H1 (cell line): ENCODE results near the gene TMEM89. TPM values are rescaled to one million over a fixed set of nuclear protein-coding genes. Genes with fewer than 3 reads are reported as not detected.

Source experiments
- CTCF ChIA-PET: fragments of 300-600 bp; sonication (Branson Sonifier 250); formaldehyde crosslinking; loops from one replicate; lab custom pipeline; 2021; ENCODE audit not compliant: partially characterized antibody; lab: Charles Lee
- POLR2A ChIA-PET: fragments of 300-600 bp; sonication (Branson Sonifier 250); formaldehyde crosslinking; loops from one replicate; lab custom pipeline; 2021; ENCODE audit warnings: inconsistent platforms; ENCODE audit not compliant: partially characterized antibody; lab: Charles Lee
- DNase-seq, 2 experiments: peaks; one replicate each; pipeline versions ENCODE4 v3.0.0 to v3.0.0-alpha.2; 2010 to 2022; ENCODE audit warnings: low spot score in 2 of 2, low read depth in 1 of 2, mixed read lengths in 1 of 2
- FAIRE-seq: peaks from 2 replicates; lab custom pipeline; 2011; peaks lifted over from hg19 to GRCh38; lab: Jason Lieb, UNC
- H2AFZ ChIP-seq: 2 replicates; pipeline ENCODE4 v1.8.1; 2012; ENCODE audit warnings: low read length, inconsistent platforms
- H2AK5ac ChIP-seq: 2 replicates; pipeline ENCODE4 v1.6.1; 2013; ENCODE audit warnings: low read depth, low read length
- H2BK120ac ChIP-seq: replicated peaks from 2 replicates; pipeline ENCODE3; 2013; ENCODE audit warnings: low read depth, low read length, inconsistent platforms
- H2BK12ac ChIP-seq: 2 replicates; pipeline ENCODE4 v1.6.1; 2013; ENCODE audit warnings: low read depth, low read length
- H2BK15ac ChIP-seq: 2 replicates; pipeline ENCODE4 v1.6.1; 2013; ENCODE audit warnings: low read length
- H2BK20ac ChIP-seq: 2 replicates; pipeline ENCODE4 v1.6.1; 2013; ENCODE audit warnings: low read length
- H2BK5ac ChIP-seq: 2 replicates; pipeline ENCODE4 v1.6.1; 2013; ENCODE audit warnings: low read depth, low read length
- H3K14ac ChIP-seq: 2 replicates; pipeline ENCODE4 v1.6.1; 2013; ENCODE audit warnings: inconsistent platforms; ENCODE audit not compliant: insufficient read length
- H3K18ac ChIP-seq: 2 replicates; pipeline ENCODE4 v1.6.1; 2013; ENCODE audit warnings: low read length; ENCODE audit errors: extremely low read depth
- H3K23ac ChIP-seq: 2 replicates; pipeline ENCODE4 v1.6.1; 2013; ENCODE audit warnings: inconsistent platforms; ENCODE audit not compliant: insufficient read length
- H3K23me2 ChIP-seq: 2 replicates; pipeline ENCODE4 v1.6.1; 2013; ENCODE audit warnings: low read depth, low read length
- H3K27ac ChIP-seq: 2 replicates; pipeline ENCODE4 v1.6.1; 2011; ENCODE audit warnings: low read depth, low read length, inconsistent platforms
- H3K27me3 ChIP-seq, 4 experiments: replicated peaks in 1 of 4; 1 replicate in 1 of 4; 2 replicates in 3 of 4; pipeline versions ENCODE4 v1.6.1 to v1.8.1; 2011 to 2013; ENCODE audit warnings: low read length in 3 of 4, mild to moderate bottlenecking in 3 of 4, inconsistent platforms in 2 of 4, mixed read lengths in 2 of 4, moderate library complexity in 1 of 4; ENCODE audit not compliant: control insufficient read depth in 3 of 4, insufficient read depth in 3 of 4; ENCODE audit errors: extremely low read depth in 1 of 4
- H3K36me3 ChIP-seq, 4 experiments: 2 replicates each; pipeline versions ENCODE4 v1.6.1 to v1.8.1; 2011 to 2013; ENCODE audit warnings: mild to moderate bottlenecking in 4 of 4, low read length in 3 of 4, moderate library complexity in 2 of 4, control low read depth in 1 of 4, inconsistent platforms in 1 of 4; ENCODE audit not compliant: insufficient read depth in 4 of 4, control insufficient read depth in 2 of 4
- H3K4ac ChIP-seq: replicated peaks from 2 replicates; pipeline ENCODE3; 2013; ENCODE audit warnings: low read length, low read depth, mixed read lengths, inconsistent platforms; ENCODE audit not compliant: insufficient read length
- H3K4me1 ChIP-seq, 4 experiments: replicated peaks in 1 of 4; 1 replicate in 1 of 4; 2 replicates in 3 of 4; pipeline versions ENCODE4 v1.6.1 to v1.8.1; 2011 to 2013; ENCODE audit warnings: low read length in 3 of 4, inconsistent platforms in 2 of 4, mixed read lengths in 1 of 4; ENCODE audit not compliant: insufficient read depth in 4 of 4, control insufficient read depth in 3 of 4
- H3K4me2 ChIP-seq, 2 experiments: 2 replicates each; pipeline versions ENCODE4 v1.6.1 to v1.8.1; 2011 to 2013; ENCODE audit warnings: low read depth in 2 of 2, low read length in 2 of 2, control low read depth in 1 of 2, inconsistent platforms in 1 of 2, mild to moderate bottlenecking in 1 of 2; ENCODE audit not compliant: insufficient read depth in 1 of 2
- H3K4me3 ChIP-seq, 4 experiments: fragments of 200-600, 300-600 bp in 1 of 4; sonication (generic), shearing (Covaris generic), sonication (Bioruptor Twin) in 1 of 4; 2 replicates each; pipeline versions ENCODE4 v1.5.1 to v1.8.1; 2011 to 2016; ENCODE audit warnings: low read length in 4 of 4, low read depth in 3 of 4, control low read depth in 2 of 4, inconsistent platforms in 2 of 4, mild to moderate bottlenecking in 2 of 4, mixed read lengths in 1 of 4, moderate library complexity in 1 of 4; ENCODE audit not compliant: insufficient read depth in 2 of 4; ENCODE audit errors: extremely low read depth in 1 of 4
- H3K56ac ChIP-seq: replicated peaks from 2 replicates; pipeline ENCODE3; 2013; ENCODE audit warnings: low read depth, mild to moderate bottlenecking, mixed read lengths, low read length, inconsistent platforms; ENCODE audit not compliant: insufficient read length
- H3K79me1 ChIP-seq: 2 replicates; pipeline ENCODE4 v1.6.1; 2013; ENCODE audit warnings: low read depth, low read length, control low read depth
- H3K79me2 ChIP-seq, 2 experiments: 2 replicates each; pipeline versions ENCODE4 v1.6.1 to v1.8.1; 2012 to 2013; ENCODE audit warnings: low read length in 2 of 2, mild to moderate bottlenecking in 2 of 2, inconsistent platforms in 1 of 2; ENCODE audit not compliant: insufficient read depth in 2 of 2, control insufficient read depth in 1 of 2
- H3K9ac ChIP-seq, 4 experiments: replicated peaks in 1 of 4; 1 replicate in 1 of 4; 2 replicates in 3 of 4; pipeline versions ENCODE4 v1.6.1 to v1.8.1; 2011 to 2013; ENCODE audit warnings: low read depth in 3 of 4, low read length in 3 of 4, control low read depth in 2 of 4, mild to moderate bottlenecking in 2 of 4, moderate library complexity in 2 of 4, inconsistent platforms in 1 of 4; ENCODE audit errors: extremely low read depth in 1 of 4
- H3K9me3 ChIP-seq, 2 experiments: 2 replicates each; pipeline versions ENCODE4 v1.6.1 to v1.8.1; 2012 to 2013; ENCODE audit warnings: mild to moderate bottlenecking in 2 of 2, moderate library complexity in 2 of 2, control low read depth in 1 of 2, inconsistent platforms in 1 of 2, low read depth in 1 of 2, low read length in 1 of 2, mixed read lengths in 1 of 2; ENCODE audit not compliant: insufficient read depth in 2 of 2
- H4K20me1 ChIP-seq, 2 experiments: replicated peaks in 1 of 2; 2 replicates each; pipeline versions ENCODE3 to v1.8.1; 2011 to 2013; ENCODE audit warnings: inconsistent platforms in 2 of 2, low read length in 2 of 2, mild to moderate bottlenecking in 1 of 2; ENCODE audit not compliant: insufficient read depth in 2 of 2, control insufficient read depth in 1 of 2
- H4K5ac ChIP-seq: 2 replicates; pipeline ENCODE4 v1.6.1; 2013; ENCODE audit warnings: low read length, low read depth, mixed read lengths, inconsistent platforms; ENCODE audit not compliant: insufficient read length
- H4K8ac ChIP-seq: 2 replicates; pipeline ENCODE4 v1.8.0; 2013; ENCODE audit warnings: mild to moderate bottlenecking, moderate library complexity, low read length, inconsistent platforms; ENCODE audit not compliant: insufficient read depth; ENCODE audit errors: extremely low read depth
- H4K91ac ChIP-seq: replicated peaks from 2 replicates; pipeline ENCODE3; 2013; ENCODE audit warnings: low read length, mixed read lengths, inconsistent platforms; ENCODE audit not compliant: insufficient read length
- BCL11A ChIP-seq, 2 experiments: IDR thresholded peaks; one replicate each; pipeline ENCODE4 v1.6.1; 2011; ENCODE audit warnings: low read depth in 2 of 2, low read length in 2 of 2, mild to moderate bottlenecking in 2 of 2
- BRCA1 ChIP-seq: IDR thresholded peaks from 2 replicates; pipeline ENCODE4 v1.6.1; 2012; ENCODE audit warnings: low read depth, low read length, improper control_type of control experiment
- GABPA ChIP-seq: IDR thresholded peaks from 2 replicates; pipeline ENCODE4 v1.6.1; 2011; ENCODE audit warnings: mild to moderate bottlenecking, low read length, moderate library complexity, borderline replicate concordance; ENCODE audit not compliant: insufficient read depth
- GTF2F1 ChIP-seq: IDR thresholded peaks from 2 replicates; pipeline ENCODE4 v1.6.1; 2012; ENCODE audit warnings: low read depth, low read length, improper control_type of control experiment, borderline replicate concordance
- KDM4A ChIP-seq: IDR thresholded peaks from one replicate; pipeline ENCODE4 v1.7.1; 2012; ENCODE audit warnings: low read depth, mild to moderate bottlenecking, moderate library complexity, low read length, inconsistent platforms; ENCODE audit not compliant: severe bottlenecking
- POU5F1 ChIP-seq: IDR thresholded peaks from 2 replicates; pipeline ENCODE4 v1.6.1; 2011; ENCODE audit warnings: low read depth, mild to moderate bottlenecking, low read length, moderate library complexity
- RAD21 ChIP-seq, 2 experiments: IDR thresholded peaks in 1 of 2; conservative IDR thresholded peaks in 1 of 2; 2 replicates each; pipeline ENCODE4 v1.6.1; 2011; ENCODE audit warnings: low read depth in 2 of 2, low read length in 2 of 2, improper control_type of control experiment in 1 of 2, inconsistent platforms in 1 of 2, mild to moderate bottlenecking in 1 of 2, moderate library complexity in 1 of 2
- RXRA ChIP-seq: IDR thresholded peaks from 2 replicates; pipeline ENCODE4 v1.6.1; 2011; ENCODE audit warnings: low read depth, mild to moderate bottlenecking, low read length, moderate library complexity; ENCODE audit not compliant: insufficient read depth
- SIRT6 ChIP-seq: IDR thresholded peaks from one replicate; pipeline ENCODE4 v1.7.1; 2012; ENCODE audit warnings: low read length, inconsistent platforms
- WGBS, 2 experiments: shearing (Covaris generic) in 1 of 2; methylation state at CpG; one replicate each; pipeline versions ENCODE4 v1.1.6 to v1.1.7; 2013 to 2015; ENCODE audit warnings: low lambda C conversion rate in 2 of 2, mixed read lengths in 2 of 2, inconsistent platforms in 1 of 2, low coverage in 1 of 2, missing lambda C conversion rate in 1 of 2; ENCODE audit not compliant: insufficient replicate concordance in 2 of 2, insufficient coverage in 1 of 2, insufficient read length in 1 of 2; ENCODE audit errors: extremely low coverage in 1 of 2, missing lambda C conversion rate in 1 of 2; 5-methylcytosine and 5-hydroxymethylcytosine counted together
- polyA plus RNA-seq, 7 experiments: library from polyadenylated mRNA; depleted of rRNA in 3 of 7; stranded (reverse) in 5 of 7; unstranded in 2 of 7; fragments of >200 nt in 5 of 7; fragments of 200-250 nt in 2 of 7; gene quantifications; 1 replicate in 5 of 7; 2 replicates in 1 of 7; 4 replicates in 1 of 7; pipeline versions ENCODE4 v1.2.1 to v1.2.3, GENCODE V29; 2011 to 2013; ENCODE audit warnings: missing spikeins in 2 of 7, mixed read lengths in 2 of 7
- total RNA-seq: library from RNA; stranded (reverse); fragmentation: NEBNext Ultra II Directional; extraction: Animal tissue kit (Norgen Biotek cat#: 25700); gene quantifications from 2 replicates; pipeline ENCODE4 v1.2.1, GENCODE V29; 2021

The TMEM89 gene
- total and polyA plus RNA-seq, 2 of the 8 experiments (the other 6 are each of a cell fraction or from before 2014, with no cell fraction given) = not detected

DNA sequence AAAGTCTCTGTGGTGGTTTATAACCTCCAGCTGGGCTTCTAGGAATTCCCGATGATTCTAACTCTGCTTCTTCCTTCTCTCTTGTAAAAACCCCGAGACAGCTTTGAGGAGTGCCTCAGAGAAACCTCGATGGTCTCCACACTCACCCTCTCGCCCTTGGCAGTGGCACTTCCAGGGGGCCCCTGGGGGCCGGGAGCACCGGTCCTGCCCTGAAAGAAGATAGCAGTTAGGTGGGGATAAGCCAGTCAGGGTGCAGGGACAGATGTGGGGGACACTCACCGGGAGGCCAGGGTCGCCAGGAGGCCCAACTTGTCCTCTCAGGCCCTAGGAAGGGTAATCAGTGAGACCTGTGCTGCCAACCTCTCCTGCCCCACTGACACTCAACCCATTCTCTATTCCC lies 36.2 kb downstream of the TMEM89 start:
- POLR2A ChIA-PET = interaction anchor here (1.5 kb wide), 1 partner anchor 9 kb away, joined by 3 read pairs; no protein-coding TSS in a partner anchor
- Histone ChIP-seq H2BK20ac (no peak overlapping the region), H4K91ac (no peak overlapping the region), H2BK120ac (no peak overlapping the region), H3K27ac (no peak overlapping the region), H3K4me1 (peaks cover 0 to 6% (median 0%) of the 10 kb centered on the region in 4 experiments; a peak in 1 of 7 replicates), H4K20me1 (no peaks in the 10 kb centered on the region), H3K23ac (no peak overlapping the region), H2BK15ac (no peak overlapping the region), H2AK5ac (no peak overlapping the region), H3K36me3 (0 out of 8 replicates have a peak, but pooled peaks cover 0 to 2% (median 0%) of the 10 kb centered on the region in 4 experiments), H3K23me2 (no peaks in the 10 kb centered on the region), H3K4me2 (no peak overlapping the region), H3K79me2 (no peaks in the 10 kb centered on the region), H3K4me3 (no peak overlapping the region), H3K79me1 (no peaks in the 10 kb centered on the region), H4K5ac (no peak overlapping the region), H3K4ac (no peak overlapping the region), H2AFZ (no peak overlapping the region), H3K9me3 (no peaks in the 10 kb centered on the region), H3K27me3 (no peaks in the 10 kb centered on the region), H2BK5ac (no peak overlapping the region), H2BK12ac (no peak overlapping the region), H3K56ac (no peak overlapping the region), H3K18ac (no peak overlapping the region), H3K14ac (no peak overlapping the region), H4K8ac (no peak overlapping the region), H3K9ac (no peak overlapping the region)
- TF ChIP-seq POU5F1 (no peak), RAD21 (IDR thresholded peaks at IDR 0.05 in 1 of 2, conservative IDR thresholded peaks at IDR 0.05 in 1 of 2; ENCODE audit: low read depth in 2 of 2, low read length in 2 of 2) (no peak), GABPA (no peak), RXRA (no peak), BRCA1 (no peak), KDM4A (no peak), SIRT6 (no peak), BCL11A (IDR thresholded peaks at IDR 0.05; ENCODE audit: low read depth in 2 of 2, low read length in 2 of 2) (no peak), GTF2F1 (no peak)
- 89% methylated on average over 8 of the region's 8 CpGs; no CpG with 5 or more reads in 1 of the 2 experiments for WGBS, 2 experiments
- no peak for DNase-seq
- CTCF ChIA-PET = no interaction called here
- no peak for FAIRE-seq
